NCI-H2227 (cell line): ENCODE measurements around the gene MAST3.

ENCODE experiments used
- DNase-seq: peaks from one replicate; lab custom pipeline; 2025; ENCODE audit not compliant: unreplicated experiment; lab: John Stamatoyannopoulos, UW

MAST3 gene

GRCh38 chr19:18109733-18110608 lies 12.4 kb downstream of the MAST3 start:
- DNase-seq: peak; percentile 53

- DNase-seq: no peak
Observed at GRCh38 chr19:18110609-18111232, 13.1 kb downstream of the MAST3 start.

DNA sequence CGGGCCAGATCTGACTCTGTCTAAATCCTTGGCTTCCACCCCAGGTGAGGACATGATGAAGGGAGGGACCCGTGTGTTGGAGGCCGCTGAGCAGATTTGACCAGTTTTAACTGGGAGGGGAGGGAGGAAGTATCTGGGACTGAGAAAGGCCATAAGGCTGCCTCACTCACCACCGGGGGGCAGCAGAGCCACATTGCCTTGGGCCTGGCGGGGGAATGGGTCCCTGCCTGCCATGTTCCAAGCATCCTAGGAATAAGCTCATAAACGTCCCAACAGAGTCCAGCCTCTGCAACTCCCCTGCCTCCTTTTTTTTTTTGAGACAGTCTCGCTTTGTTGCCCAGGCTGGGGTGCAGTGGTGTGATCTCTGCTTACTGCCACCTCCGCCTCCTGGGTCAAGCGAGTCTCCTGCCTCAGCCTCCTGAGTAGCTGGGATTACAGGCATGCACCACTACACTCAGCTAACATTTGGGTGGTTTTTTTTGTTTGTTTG lies 15.5 kb downstream of the MAST3 start:
- peak; percentile 78 for DNase-seq

DNA sequence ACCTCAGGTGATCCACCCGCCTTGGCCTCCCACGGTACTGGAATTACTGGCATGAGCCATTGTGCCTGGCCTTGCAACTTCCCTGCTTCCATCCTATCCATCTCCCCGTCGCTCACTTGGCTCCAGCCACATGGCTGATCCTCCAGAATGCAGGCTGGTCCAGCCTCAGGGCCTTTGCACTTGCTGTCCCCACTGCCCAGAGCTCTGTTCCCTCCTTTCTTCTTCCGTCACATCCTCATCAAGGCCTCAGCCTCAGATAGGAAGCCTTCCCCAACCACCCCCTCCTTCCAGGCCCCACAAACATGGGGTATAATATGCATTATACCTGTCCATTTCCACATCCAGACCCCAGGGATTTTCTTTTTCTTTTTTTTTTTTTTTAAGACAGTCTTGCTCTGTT lies 16.2 kb downstream of the MAST3 start:
- no peak for DNase-seq

GRCh38 chr19:18114483-18114882 lies 16.9 kb downstream of the MAST3 start:
- no peak for DNase-seq

- no peak for DNase-seq
Observed at GRCh38 chr19:18117364-18117691, 19.8 kb downstream of the MAST3 start.

DNA sequence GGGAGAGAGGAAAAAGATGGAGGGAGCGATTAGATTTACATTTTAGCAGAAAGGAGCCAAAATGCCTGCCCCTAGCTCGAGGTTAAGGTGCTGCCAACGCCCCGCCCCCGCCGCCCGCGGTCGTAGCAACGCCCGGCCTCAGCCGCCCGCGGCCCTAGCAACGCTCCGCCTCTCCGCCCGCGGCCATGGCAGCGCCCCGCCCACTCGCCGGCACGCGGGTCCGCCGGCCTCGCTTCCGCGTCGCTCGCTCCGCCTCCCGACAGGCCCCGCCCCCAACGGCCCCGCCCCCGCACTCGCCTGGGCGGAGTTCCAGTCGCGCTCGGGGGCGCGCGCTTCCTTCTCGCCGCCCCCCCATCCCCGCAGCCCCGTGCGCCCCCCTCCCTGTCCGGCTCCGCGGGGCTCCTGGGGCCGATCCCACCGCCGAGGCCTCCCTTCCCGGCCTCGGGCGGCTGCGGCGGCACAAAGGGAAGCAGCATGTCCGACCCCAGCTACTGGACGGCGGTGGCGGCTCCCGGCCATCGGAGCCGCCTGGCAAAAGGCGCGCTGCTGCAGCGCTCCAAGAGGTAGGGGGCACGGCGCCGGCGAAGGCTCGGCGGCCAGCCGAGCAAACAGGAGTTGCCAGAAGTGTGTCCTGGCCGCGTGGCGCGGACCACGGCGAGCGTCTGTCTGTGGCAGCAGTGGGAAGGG lies 20.3 kb downstream of the MAST3 start:
- peak; percentile 92 for DNase-seq

DNA sequence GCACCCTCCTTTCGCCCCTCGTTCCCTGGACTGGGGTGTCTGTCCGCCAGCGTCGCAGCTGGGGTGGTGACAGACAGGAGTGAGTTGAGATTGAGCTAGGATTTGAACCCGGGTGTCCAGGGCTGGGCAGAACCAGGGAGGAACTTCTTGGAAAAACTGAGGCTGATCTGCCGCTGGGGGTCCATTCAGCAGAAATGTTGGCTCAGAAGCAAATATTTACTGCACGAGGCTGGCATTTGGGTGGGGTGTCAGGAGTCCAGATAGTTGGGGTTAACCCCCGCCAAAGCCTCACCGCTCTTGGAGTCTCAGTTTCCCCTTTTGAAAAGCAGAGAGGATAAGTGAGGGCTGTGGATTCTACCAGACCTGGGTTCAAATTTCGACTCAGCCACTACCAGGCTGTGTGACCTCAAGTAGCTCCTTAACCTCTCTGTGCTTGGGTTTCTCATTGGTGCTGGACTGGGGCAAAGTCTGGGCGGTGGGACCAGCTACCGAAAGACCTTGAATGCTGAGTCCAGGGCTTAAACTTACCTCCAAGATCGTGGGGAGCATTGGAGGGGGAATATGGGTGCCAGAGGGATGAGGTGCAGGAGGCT lies 20.9 kb downstream of the MAST3 start:
- no peak for DNase-seq

DNA sequence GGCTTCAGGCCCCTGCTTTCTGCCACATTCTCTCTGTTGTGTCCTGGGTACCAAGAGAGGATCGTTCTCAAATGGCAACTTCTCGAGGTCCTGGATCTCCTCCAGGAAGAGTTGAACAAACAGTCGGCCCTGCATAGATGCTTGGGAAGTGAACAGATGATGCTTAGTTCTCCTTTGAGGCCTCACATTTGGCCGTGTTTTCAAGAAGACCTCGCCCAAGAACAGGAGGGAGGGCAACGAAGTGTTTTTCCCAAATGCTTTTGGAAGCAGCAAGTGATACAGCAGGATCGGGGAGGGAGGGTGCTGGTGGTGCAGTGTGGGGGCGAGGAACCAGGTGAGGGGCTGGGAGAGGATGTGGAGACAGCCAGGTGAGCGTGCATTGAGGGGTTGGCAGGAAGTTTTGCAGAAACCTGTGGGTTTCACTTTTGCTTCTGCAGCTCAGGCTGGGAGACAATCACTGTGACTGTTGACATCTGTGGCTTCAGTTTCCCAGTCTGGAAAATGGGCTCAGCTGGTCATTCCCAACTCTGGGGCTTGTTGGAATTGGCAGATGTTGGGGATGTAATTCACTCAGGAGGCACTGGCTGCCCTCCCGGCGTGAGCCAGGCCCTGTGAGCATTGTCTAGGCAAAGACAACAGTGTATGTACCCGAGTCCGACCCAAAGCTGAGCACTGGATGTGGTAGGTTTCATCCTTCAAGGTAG lies 21.6 kb downstream of the MAST3 start:
- DNase-seq: no peak

DNA sequence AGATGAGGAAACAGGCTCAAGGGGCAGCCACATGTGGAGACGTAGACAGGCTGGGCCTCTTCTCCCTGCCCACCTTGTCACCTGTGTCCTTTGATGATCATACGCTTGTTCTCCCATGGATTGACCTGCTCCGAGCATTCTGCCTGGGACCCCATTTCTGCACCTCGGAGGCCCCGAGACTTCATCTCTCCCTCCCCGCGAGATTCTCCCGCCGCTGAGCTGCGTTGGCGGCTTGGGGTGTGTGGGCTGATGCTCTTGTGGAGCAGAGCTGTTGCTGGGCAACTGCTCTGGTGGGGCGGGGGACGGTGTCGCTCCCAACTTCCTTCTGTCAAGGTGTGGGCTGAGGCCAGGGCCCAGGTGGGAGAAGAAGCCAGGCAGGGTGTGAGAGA lies 22.1 kb downstream of the MAST3 start:
- no peak for DNase-seq

DNA sequence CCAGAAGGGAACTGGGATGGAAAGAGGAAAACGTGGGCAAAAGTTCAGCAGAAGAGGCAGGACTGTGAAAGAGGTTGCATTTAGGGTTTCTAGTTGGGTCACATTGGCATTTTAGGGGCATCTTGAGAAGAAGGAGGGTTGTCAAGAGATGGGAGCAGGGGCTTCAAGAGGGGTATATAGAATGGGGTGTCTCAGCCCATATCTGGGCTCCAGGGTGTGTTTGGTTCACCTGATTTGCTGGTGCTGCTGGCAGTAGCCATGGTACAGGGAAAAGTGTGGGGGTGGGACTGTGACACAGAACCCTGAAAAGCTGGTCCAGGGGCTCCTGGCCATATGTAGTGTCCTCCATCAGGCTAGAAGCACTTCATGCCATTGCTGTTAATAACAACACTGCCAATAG lies 22.5 kb downstream of the MAST3 start:
- no peak for DNase-seq

DNA sequence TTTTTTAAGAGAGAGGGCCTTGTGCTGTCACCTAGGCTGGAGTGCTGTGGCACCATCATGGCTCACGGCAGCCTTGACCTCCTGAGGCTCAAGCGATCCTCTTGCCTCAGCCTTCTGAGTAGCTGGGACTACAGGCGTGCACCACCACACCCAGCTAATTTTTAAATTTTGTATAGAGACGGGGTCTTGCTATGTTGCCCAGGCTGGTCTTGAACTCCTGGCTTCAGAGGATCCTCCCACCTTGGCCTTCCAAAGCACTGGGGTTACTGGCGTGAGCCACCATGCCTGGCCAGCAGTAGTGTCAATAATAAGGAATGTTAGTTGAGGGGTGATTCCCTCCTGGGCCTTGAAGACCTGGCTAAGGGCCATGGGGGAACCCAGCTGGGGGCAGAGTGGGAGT lies 23.6 kb downstream of the MAST3 start:
- no peak for DNase-seq

GRCh38 chr19:18122424-18122823 lies 24.8 kb downstream of the MAST3 start:
- DNase-seq: no peak

- no peak for DNase-seq
Observed at GRCh38 chr19:18122860-18123795, 25.6 kb downstream of the MAST3 start.

DNA sequence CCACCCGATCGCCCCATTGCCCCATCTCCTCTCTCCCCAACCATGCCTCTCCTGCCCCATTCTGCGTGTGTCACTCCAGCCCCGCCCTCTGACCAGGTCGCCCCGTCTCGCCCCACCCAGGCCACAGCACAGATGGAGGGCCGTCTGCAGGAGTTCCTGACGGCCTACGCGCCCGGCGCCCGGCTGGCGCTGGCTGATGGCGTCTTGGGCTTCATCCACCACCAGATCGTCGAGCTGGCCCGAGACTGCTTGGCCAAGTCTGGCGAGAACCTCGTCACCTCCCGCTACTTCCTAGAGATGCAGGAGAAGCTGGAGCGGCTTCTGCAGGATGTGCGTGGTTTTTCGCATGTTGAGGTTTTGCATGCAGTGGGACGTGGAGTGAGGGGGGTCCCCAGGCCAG lies 26.2 kb downstream of the MAST3 start:
- no peak for DNase-seq

GRCh38 chr19:18126097-18126496 lies 28.5 kb downstream of the MAST3 start:
- DNase-seq: no peak

- no peak for DNase-seq
Observed at GRCh38 chr19:18128044-18128443, 30.5 kb downstream of the MAST3 start.

- DNase-seq: no peak
Observed at GRCh38 chr19:18128805-18129204, 31.2 kb downstream of the MAST3 start.

DNA sequence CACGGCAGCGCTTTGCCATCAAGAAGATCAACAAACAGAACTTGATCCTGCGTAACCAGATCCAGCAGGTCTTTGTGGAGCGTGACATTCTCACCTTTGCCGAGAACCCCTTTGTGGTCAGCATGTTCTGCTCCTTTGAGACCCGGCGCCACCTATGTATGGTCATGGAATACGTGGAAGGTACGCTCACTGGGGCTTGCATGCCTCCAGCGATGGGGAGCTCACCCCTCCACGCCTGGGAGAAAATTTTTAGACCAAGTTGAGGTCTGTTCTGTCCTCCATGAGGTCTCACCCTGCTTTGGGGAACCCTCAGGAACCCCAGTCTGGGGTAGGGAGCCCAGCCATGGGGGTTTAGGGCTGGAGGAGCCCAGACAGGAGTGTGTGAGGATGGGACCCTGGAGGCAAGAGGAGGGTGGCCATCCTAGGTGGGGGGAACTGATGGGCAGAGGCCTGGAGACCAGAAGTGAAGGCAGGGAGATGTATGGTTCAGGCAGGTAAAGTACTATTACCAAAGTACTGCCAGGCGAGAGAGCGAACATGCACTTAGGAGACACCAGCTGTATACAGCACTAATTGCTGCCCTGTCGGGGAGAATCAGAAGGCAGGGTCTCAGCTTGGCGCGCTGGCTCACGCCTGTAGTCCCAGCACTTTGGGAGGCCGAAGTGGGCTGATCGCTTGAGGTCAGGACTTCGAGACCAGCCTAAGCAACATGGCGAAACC lies 33.1 kb downstream of the MAST3 start:
- no peak for DNase-seq
